ENCODE results near the gene NCOA7. TPM values are rescaled to one million over a fixed set of nuclear protein-coding genes. Genes with fewer than 3 reads are reported as not detected.

Gene NCOA7
- total and polyA plus RNA-seq, 2 of the 8 experiments (the other 6 are each of a cell fraction or from before 2014, with no cell fraction given), result 2.6 to 10.7 TPM

GRCh38 chr6:125950293-125950692 lies 159.5 kb downstream of the NCOA7 start:
- no peak overlapping the region for H4K5ac ChIP-seq (ENCODE audit: insufficient read length, low read depth, low read length)
- POLR2A ChIA-PET (ENCODE audit: partially characterized antibody), result no interaction called here
- H3K23ac ChIP-seq (ENCODE audit: insufficient read length), result no peak overlapping the region
- H4K8ac ChIP-seq (ENCODE audit: extremely low read depth, insufficient read depth, low read length), result no peak overlapping the region
- H3K9me3 ChIP-seq (ENCODE audit: insufficient read depth in 2 of 2, low read depth in 1 of 2, low read length in 1 of 2), result no peaks in the 10 kb centered on the region
- no peak for DNase-seq (ENCODE audit: low read depth in 1 of 2, low spot score in 2 of 2)
- H3K4me3 ChIP-seq (ENCODE audit: extremely low read depth in 1 of 4, insufficient read depth in 2 of 4, low read depth in 3 of 4, low read length in 4 of 4), result no peak overlapping the region
- no peak overlapping the region for H3K18ac ChIP-seq (ENCODE audit: extremely low read depth, low read length)
- no peaks in the 10 kb centered on the region for H3K79me1 ChIP-seq (ENCODE audit: low read depth, low read length)
- no peak overlapping the region for H3K4me2 ChIP-seq (ENCODE audit: insufficient read depth in 1 of 2, low read depth in 2 of 2, low read length in 2 of 2)
- no peaks in the 10 kb centered on the region for H3K27me3 ChIP-seq (replicated peaks in 1 of 4; ENCODE audit: control insufficient read depth in 3 of 4, extremely low read depth in 1 of 4, insufficient read depth in 3 of 4, low read length in 3 of 4)
- no peak overlapping the region for H3K56ac ChIP-seq (replicated peaks; ENCODE audit: insufficient read length, low read depth, low read length)
- FAIRE-seq, result no peak
- no peaks in the 10 kb centered on the region for H3K79me2 ChIP-seq (ENCODE audit: control insufficient read depth in 1 of 2, insufficient read depth in 2 of 2, low read length in 2 of 2)
- H4K91ac ChIP-seq (replicated peaks; ENCODE audit: insufficient read length, low read length), result no peak overlapping the region
- H2AFZ ChIP-seq (ENCODE audit: low read length), result 0 out of 2 replicates have a peak overlapping the region, but pooled peaks have one; percentile 49
- peaks cover 0 to 9% (median 6%) of the 10 kb centered on the region in 4 experiments; a peak in 5 of 7 replicates for H3K4me1 ChIP-seq (replicated peaks in 1 of 4; ENCODE audit: control insufficient read depth in 3 of 4, insufficient read depth in 4 of 4, low read length in 3 of 4)
- no peak overlapping the region for H2BK15ac ChIP-seq (ENCODE audit: low read length)
- no peak overlapping the region for H3K14ac ChIP-seq (ENCODE audit: insufficient read length)
- 56% methylated on average over 6 of the region's 6 CpGs; no CpG with 5 or more reads in 1 of the 2 experiments for WGBS, 2 experiments (ENCODE audit: extremely low coverage in 1 of 2, insufficient coverage in 1 of 2, insufficient read length in 1 of 2, insufficient replicate concordance in 2 of 2, low coverage in 1 of 2, low lambda C conversion rate in 2 of 2, missing lambda C conversion rate in 1 of 2)
- H2BK5ac ChIP-seq (ENCODE audit: low read depth, low read length), result no peak overlapping the region
- no peak overlapping the region for H2BK120ac ChIP-seq (replicated peaks; ENCODE audit: low read depth, low read length)
- H2BK12ac ChIP-seq (ENCODE audit: low read depth, low read length), result no peak overlapping the region
- H3K27ac ChIP-seq (ENCODE audit: low read depth, low read length), result no peak overlapping the region
- no peak overlapping the region for H3K9ac ChIP-seq (replicated peaks in 1 of 4; ENCODE audit: extremely low read depth in 1 of 4, low read depth in 3 of 4, low read length in 3 of 4)
- H3K4ac ChIP-seq (replicated peaks; ENCODE audit: insufficient read length, low read depth, low read length), result no peak overlapping the region
- no peak overlapping the region for H2BK20ac ChIP-seq (ENCODE audit: low read length)
- no peak overlapping the region for H2AK5ac ChIP-seq (ENCODE audit: low read depth, low read length)
- H4K20me1 ChIP-seq (replicated peaks in 1 of 2; ENCODE audit: control insufficient read depth in 1 of 2, insufficient read depth in 2 of 2, low read length in 2 of 2), result no peaks in the 10 kb centered on the region
- CTCF ChIA-PET (ENCODE audit: partially characterized antibody), result interaction anchor here (4.5 kb wide), 1 partner anchor 61 kb away, joined by 45 read pairs; no protein-coding TSS in a partner anchor
- H3K36me3 ChIP-seq (ENCODE audit: control insufficient read depth in 2 of 4, insufficient read depth in 4 of 4, low read length in 3 of 4), result no peaks in the 10 kb centered on the region
- H3K23me2 ChIP-seq (ENCODE audit: low read depth, low read length), result no peaks in the 10 kb centered on the region
- no peak for TF ChIP-seq RBBP5 (IDR thresholded peaks at IDR 0.05; ENCODE audit: borderline replicate concordance, low read depth, low read length)
